ENCODE data around the gene ACVR2B. TPM values are rescaled to one million over a fixed set of nuclear protein-coding genes. Genes with fewer than 3 reads are reported as not detected.
A peak's percentile ranks its signal among the peaks of the same experiment; 100 is the strongest.

ACVR2B gene
- total and polyA plus RNA-seq, 2 experiments from 2014 or later = 27.9 to 98.7 TPM

DNA sequence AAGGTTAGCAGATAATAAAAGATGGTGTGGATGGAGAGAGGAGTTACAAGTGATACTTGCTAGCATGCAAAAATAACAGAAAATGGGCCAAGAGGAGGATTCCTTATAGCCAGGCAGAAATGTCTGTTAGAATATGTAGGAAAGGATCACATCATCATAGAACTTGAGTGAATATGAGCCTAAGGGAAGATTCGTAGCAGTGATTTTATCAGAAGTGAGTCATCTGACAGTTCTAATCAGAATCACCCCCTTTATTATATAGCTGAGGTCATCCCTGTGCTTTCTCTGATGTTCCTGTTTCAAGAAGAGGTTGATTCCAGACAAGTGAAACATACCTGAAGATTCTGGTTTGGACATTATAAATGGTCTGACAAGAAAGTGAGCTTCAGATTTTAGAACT lies 65.3 kb downstream of the ACVR2B start:
- Mint-ChIP-seq H3K27me3 (ENCODE audit: insufficient read depth, low read depth, poor library complexity) (no peaks in the 10 kb centered on the region), H3K36me3 (ENCODE audit: low read depth) (peaks cover 22% of the 10 kb centered on the region), H3K27ac (no peak overlapping the region), H3K4me1 (peaks cover 38% of the 10 kb centered on the region), H3K9me3 (no peaks in the 10 kb centered on the region), H3K4me3 (no peak overlapping the region)
- ATAC-seq (no peak), DNase-seq (ENCODE audit: low spot score) (no peak)
- Histone ChIP-seq H3K27ac (ENCODE audit: low read depth) (0 out of 2 replicates have a peak overlapping the region, but pooled peaks have one; percentile 40), H3K79me2 (replicated peaks; ENCODE audit: insufficient read depth) (no peaks in the 10 kb centered on the region), H3K36me3 (ENCODE audit: insufficient read depth) (peaks cover 5% of the 10 kb centered on the region; the same call in 1 of the 2 replicates), H3K27me3 (ENCODE audit: insufficient read depth) (no peaks in the 10 kb centered on the region), H3F3A (replicated peaks; ENCODE audit: low read depth) (no peaks in the 10 kb centered on the region), H4K20me1 (replicated peaks; ENCODE audit: insufficient read depth) (no peaks in the 10 kb centered on the region), H3K4me2 (peak overlapping the region; percentile 24; the same call in 1 of the 2 replicates), H2AFZ (no peak overlapping the region), H3K9me2 (ENCODE audit: insufficient read depth) (no peaks in the 10 kb centered on the region), H3K4me1 (ENCODE audit: insufficient read depth) (peaks cover 24% of the 10 kb centered on the region), H3K4me3 (no peak overlapping the region)
- TF ChIP-seq, protein P1, sequence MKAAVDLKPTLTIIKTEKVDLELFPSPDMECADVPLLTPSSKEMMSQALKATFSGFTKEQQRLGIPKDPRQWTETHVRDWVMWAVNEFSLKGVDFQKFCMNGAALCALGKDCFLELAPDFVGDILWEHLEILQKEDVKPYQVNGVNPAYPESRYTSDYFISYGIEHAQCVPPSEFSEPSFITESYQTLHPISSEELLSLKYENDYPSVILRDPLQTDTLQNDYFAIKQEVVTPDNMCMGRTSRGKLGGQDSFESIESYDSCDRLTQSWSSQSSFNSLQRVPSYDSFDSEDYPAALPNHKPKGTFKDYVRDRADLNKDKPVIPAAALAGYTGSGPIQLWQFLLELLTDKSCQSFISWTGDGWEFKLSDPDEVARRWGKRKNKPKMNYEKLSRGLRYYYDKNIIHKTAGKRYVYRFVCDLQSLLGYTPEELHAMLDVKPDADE (IDR thresholded peaks at IDR 0.05) = no peak
- TF ChIP-seq EZH2 (IDR thresholded peaks at IDR 0.05; ENCODE audit: low read depth, unreplicated experiment) (no peak), CREB1 (CRISPR knock-in tag; IDR thresholded peaks at IDR 0.05; ENCODE audit: low read depth) (no peak), EZH2phosphoT487 (IDR thresholded peaks at IDR 0.05; ENCODE audit: unreplicated experiment) (no peak), STAT1 (IDR thresholded peaks at IDR 0.05; ENCODE audit: unreplicated experiment) (no peak), NANOG (IDR thresholded peaks at IDR 0.05; ENCODE audit: borderline replicate concordance) (no peak), ZNF114 (CRISPR knock-in tag; IDR thresholded peaks at IDR 0.05) (no peak), ZNF331 (CRISPR knock-in tag; IDR thresholded peaks at IDR 0.05; ENCODE audit: low read depth) (no peak)
- TF ChIP-seq, protein P2, sequence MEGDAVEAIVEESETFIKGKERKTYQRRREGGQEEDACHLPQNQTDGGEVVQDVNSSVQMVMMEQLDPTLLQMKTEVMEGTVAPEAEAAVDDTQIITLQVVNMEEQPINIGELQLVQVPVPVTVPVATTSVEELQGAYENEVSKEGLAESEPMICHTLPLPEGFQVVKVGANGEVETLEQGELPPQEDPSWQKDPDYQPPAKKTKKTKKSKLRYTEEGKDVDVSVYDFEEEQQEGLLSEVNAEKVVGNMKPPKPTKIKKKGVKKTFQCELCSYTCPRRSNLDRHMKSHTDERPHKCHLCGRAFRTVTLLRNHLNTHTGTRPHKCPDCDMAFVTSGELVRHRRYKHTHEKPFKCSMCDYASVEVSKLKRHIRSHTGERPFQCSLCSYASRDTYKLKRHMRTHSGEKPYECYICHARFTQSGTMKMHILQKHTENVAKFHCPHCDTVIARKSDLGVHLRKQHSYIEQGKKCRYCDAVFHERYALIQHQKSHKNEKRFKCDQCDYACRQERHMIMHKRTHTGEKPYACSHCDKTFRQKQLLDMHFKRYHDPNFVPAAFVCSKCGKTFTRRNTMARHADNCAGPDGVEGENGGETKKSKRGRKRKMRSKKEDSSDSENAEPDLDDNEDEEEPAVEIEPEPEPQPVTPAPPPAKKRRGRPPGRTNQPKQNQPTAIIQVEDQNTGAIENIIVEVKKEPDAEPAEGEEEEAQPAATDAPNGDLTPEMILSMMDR (conservative IDR thresholded peaks at IDR 0.05; ENCODE audit: low read depth in 2 of 2) = no peak
- TF ChIP-seq, protein P3, sequence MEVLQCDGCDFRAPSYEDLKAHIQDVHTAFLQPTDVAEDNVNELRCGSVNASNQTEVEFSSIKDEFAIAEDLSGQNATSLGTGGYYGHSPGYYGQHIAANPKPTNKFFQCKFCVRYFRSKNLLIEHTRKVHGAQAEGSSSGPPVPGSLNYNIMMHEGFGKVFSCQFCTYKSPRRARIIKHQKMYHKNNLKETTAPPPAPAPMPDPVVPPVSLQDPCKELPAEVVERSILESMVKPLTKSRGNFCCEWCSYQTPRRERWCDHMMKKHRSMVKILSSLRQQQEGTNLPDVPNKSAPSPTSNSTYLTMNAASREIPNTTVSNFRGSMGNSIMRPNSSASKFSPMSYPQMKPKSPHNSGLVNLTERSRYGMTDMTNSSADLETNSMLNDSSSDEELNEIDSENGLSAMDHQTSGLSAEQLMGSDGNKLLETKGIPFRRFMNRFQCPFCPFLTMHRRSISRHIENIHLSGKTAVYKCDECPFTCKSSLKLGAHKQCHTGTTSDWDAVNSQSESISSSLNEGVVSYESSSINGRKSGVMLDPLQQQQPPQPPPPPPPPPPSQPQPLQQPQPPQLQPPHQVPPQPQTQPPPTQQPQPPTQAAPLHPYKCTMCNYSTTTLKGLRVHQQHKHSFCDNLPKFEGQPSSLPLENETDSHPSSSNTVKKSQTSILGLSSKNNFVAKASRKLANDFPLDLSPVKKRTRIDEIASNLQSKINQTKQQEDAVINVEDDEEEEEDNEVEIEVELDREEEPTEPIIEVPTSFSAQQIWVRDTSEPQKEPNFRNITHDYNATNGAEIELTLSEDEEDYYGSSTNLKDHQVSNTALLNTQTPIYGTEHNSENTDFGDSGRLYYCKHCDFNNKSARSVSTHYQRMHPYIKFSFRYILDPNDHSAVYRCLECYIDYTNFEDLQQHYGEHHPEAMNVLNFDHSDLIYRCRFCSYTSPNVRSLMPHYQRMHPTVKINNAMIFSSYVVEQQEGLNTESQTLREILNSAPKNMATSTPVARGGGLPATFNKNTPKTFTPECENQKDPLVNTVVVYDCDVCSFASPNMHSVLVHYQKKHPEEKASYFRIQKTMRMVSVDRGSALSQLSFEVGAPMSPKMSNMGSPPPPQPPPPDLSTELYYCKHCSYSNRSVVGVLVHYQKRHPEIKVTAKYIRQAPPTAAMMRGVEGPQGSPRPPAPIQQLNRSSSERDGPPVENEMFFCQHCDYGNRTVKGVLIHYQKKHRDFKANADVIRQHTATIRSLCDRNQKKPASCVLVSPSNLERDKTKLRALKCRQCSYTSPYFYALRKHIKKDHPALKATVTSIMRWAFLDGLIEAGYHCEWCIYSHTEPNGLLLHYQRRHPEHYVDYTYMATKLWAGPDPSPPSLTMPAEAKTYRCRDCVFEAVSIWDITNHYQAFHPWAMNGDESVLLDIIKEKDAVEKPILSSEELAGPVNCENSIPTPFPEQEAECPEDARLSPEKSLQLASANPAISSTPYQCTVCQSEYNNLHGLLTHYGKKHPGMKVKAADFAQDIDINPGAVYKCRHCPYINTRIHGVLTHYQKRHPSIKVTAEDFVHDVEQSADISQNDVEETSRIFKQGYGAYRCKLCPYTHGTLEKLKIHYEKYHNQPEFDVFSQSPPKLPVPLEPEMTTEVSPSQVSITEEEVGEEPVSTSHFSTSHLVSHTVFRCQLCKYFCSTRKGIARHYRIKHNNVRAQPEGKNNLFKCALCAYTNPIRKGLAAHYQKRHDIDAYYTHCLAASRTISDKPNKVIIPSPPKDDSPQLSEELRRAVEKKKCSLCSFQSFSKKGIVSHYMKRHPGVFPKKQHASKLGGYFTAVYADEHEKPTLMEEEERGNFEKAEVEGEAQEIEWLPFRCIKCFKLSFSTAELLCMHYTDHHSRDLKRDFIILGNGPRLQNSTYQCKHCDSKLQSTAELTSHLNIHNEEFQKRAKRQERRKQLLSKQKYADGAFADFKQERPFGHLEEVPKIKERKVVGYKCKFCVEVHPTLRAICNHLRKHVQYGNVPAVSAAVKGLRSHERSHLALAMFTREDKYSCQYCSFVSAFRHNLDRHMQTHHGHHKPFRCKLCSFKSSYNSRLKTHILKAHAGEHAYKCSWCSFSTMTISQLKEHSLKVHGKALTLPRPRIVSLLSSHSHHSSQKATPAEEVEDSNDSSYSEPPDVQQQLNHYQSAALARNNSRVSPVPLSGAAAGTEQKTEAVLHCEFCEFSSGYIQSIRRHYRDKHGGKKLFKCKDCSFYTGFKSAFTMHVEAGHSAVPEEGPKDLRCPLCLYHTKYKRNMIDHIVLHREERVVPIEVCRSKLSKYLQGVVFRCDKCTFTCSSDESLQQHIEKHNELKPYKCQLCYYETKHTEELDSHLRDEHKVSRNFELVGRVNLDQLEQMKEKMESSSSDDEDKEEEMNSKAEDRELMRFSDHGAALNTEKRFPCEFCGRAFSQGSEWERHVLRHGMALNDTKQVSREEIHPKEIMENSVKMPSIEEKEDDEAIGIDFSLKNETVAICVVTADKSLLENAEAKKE (CRISPR knock-in tag; IDR thresholded peaks at IDR 0.05) = no peak
